Mucosa of gallbladder (tissue), 1 donor: ENCODE results near the gene ZNF776. TPM values are rescaled to one million over a fixed set of nuclear protein-coding genes. Genes with fewer than 3 reads are reported as not detected.
"Not testable (repeated sequence)": the region's sequence is repeated elsewhere in the genome, so short reads cannot be mapped to it uniquely, and the experiment has no call there.

Experiments
- DNase-seq: peaks from one replicate; pipeline ENCODE4 v3.0.0-alpha.2; 2020; ENCODE audit warnings: low spot score
- total RNA-seq: library from RNA; stranded (reverse); gene quantifications from one replicate; pipeline ENCODE4 v1.2.1, GENCODE V29; 2021
- donor health status: DM: no; HTN: no; CAD: no.

The ZNF776 gene
- total RNA-seq, 1 donor from 2014 or later = 21.6 TPM

- DNase-seq = no peak
Measured at GRCh38 chr19:57778336-57778735, 31.7 kb downstream of the ZNF776 start.

DNA sequence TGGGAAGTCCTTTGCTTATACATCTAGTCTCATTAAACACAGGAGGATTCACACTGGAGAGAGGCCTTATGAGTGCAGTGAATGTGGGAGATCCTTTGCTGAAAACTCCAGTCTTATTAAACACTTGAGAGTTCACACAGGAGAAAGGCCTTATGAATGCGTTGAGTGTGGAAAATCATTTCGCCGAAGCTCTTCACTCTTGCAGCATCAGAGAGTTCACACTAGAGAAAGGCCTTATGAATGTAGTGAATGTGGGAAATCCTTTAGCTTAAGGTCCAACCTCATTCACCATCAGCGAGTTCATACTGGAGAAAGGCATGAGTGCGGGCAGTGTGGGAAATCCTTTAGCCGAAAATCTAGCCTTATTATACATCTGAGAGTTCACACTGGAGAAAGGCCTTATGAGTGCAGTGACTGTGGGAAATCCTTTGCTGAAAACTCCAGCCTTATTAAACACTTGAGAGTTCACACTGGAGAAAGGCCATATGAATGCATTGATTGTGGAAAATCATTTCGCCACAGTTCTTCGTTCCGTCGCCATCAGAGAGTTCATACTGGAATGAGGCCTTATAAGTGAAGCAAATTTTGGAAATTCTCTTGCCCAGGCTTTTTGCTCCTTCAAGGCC is 32.7 kb downstream of the ZNF776 start:
- no peak for DNase-seq

DNA sequence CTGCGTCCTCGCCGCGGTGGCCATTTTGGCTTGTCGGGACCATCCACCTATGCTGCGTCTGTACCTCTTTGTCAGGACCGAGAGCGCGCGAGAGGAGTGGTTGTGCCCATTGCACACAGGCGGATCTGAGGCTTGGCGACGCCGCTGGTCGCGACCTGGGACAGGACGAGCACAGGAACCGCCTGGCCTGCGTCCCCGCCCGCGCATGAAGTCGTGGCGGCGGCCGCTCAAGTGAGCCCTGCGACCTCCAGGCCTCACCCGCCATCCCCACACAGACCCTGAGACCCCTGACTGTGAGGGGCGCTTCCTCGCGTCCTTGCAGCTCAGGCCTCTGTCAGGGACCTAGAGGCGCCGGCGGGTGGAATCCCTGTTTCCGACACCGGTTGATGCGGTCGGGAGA is 39.7 kb downstream of the ZNF776 start:
- no peak for DNase-seq

DNA sequence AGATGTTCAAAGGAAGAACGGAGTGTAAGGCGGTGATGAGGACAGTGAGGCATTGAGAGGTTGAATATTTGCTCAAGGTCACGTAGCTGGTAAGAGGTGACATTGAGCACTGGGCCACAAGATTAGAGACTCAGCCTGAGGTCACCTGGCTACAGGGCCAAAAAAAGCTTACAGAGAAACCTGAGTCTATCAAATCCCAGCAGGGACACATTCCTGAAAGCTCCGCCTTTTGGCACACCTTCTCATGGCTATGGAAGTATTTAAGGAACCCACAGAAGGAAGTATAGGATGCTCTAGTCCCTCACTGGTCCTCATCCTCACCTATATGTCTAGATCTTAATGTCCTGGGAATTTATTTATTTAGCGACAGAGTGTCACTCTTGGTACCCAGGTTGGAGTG is 40.3 kb downstream of the ZNF776 start:
- no peak for DNase-seq

DNA sequence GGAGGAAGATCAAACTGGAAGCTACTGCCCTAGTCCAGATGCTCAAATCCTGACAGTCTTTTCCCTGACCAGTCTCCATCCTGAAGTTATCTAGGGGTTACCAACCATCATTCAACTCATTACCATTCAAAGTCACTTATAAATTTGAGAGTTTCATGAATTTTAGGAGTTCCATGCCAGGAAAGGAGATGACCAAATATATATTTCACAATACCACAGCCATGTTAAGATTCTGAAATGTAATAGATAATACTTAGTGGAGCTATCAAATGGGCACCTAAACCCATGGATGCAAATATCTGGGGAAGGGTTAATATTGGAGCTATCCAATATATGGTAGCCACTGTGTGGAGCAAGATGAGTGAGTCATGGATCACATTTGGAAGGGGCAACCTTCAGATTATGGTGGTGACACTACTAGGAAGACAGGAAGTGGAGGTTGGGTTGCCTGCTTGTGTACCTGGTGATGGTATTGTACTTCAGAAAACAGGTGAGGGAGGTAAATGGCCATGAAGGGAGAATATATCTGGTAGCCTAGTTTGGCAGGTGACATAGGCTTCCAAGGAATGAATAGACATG is 41.6 kb downstream of the ZNF776 start:
- DNase-seq = no peak

DNA sequence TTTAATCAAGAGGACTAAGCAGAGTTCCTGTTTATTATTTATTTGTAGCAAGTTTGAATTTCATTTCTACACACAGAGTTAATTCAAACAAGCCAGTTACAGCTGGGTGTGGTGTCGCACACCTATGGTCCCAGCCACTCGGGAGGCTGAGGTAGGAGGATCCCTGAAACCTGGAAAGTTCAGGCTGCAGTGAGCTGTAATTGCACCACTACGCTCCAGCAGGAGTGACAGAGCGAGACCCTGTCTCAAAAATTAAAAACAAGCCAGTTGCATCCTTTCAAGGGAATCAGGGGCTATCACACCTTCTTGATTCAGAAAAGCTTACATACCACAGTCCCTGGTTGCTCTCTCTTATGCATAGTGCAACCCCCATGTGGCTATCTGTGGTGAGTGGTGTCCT is 42.7 kb downstream of the ZNF776 start:
- DNase-seq = no peak

DNA sequence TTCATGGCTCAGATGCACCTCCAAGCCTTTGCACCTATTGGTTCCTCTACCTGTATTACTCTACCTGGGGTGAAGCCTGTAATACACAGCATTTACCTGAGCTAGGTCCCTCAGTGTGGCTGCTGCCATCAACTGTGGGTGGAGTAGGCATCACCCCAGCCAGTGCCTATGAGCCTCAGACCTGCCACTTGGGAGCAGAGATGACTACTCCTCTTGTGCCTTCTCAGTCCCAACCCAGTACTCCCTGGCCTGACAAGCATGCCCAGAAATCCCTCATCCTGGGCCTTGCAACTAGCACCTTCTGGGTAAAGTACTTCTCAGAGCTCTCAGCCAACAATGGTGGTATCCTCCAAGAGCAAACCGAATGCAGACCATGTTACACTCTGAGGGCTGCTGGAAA is 50.0 kb downstream of the ZNF776 start:
- DNase-seq = not testable (repeated sequence)

GRCh38 chr19:57800696-57801095 is 54.1 kb downstream of the ZNF776 start:
- DNase-seq = no peak

DNA sequence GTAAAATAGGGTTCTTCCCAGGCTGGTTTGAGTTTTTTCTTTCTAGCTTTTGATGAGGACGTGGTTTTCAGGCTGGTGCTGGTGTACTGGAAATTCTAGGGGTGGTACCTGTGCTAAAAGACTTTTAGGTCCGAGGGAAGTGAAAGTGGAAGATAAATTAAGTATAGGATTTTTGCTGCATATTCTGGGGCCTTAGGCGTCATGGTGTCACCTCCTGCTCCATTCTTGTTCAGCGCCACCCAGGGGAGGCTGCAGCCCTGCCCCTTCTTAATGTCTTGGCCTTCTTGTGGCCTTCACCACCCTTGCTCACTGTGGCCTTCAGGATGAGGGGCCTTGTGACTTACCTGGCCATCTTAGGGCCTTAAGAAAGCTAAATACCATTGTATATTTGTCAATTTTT is 55.7 kb downstream of the ZNF776 start:
- DNase-seq = no peak

- DNase-seq = no peak
Measured at GRCh38 chr19:57803265-57803593, 56.6 kb downstream of the ZNF776 start.

DNA sequence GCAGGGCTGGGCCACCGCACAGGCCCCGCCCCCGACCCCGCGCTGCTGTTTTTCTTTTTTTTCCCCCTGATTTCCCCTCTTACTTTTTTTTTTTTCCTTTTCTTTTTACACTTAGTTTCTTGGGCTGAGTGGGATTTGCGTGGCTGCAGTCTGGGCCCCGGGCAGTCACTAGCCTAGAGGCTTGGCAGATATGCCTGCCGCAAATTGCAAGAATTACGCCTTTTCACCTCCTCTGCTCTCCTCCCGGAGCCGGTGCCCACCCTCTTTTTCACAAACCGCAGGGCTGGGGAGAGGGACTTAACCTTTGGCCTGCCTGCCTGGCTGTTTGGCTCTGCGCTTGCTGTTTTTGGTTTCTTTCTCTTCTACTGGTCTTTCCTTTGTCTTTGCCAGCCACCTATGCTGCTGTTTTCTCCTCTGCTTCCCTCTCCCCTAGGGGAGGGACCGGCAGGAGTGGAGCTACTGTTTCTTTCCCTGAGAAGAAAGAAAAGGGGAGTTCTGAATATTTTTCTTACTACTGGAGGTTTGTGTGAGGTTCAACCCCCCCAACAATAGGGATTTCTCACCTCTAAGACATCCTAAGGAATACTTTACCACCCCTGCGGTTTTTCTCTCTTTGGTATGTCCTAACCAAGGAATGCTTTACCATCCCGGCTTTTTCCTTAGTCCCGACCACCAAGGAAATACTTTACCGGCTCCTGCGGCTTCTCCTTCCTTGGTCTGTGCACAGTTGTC is 57.1 kb downstream of the ZNF776 start:
- DNase-seq = no peak

- no peak for DNase-seq
Measured at GRCh38 chr19:57807541-57807940, 60.9 kb downstream of the ZNF776 start.

Other genes starting within 250 kb of the ZNF776 start
- gene ZNF773, start 246.9 kb upstream of the ZNF776 start, total RNA-seq = 9.9 TPM
- 8.0 TPM for gene ZNF549, start 219.5 kb upstream of the ZNF776 start, total RNA-seq
- 15.1 TPM for gene ZNF550, start 187.0 kb upstream of the ZNF776 start, total RNA-seq
- 7.1 TPM for gene ZNF416, start 167.9 kb upstream of the ZNF776 start, total RNA-seq
- gene ZIK1, start 162.7 kb upstream of the ZNF776 start, total RNA-seq = 7.6 TPM
- 5.1 TPM for gene ZNF530, start 146.9 kb upstream of the ZNF776 start, total RNA-seq
- gene ZNF134, start 132.6 kb upstream of the ZNF776 start, total RNA-seq = 19.0 TPM
- 19.6 TPM for gene ZNF211, start 113.6 kb upstream of the ZNF776 start, total RNA-seq
- not detected for gene ZSCAN4, start 77.9 kb upstream of the ZNF776 start, total RNA-seq
- gene ZNF551, start 64.8 kb upstream of the ZNF776 start, total RNA-seq = 5.3 TPM
- gene ZNF154, start 37.6 kb upstream of the ZNF776 start, total RNA-seq = 11.7 TPM
- 14.9 TPM for gene ZNF671, start 19.2 kb upstream of the ZNF776 start, total RNA-seq
- gene ZNF586, start 22.9 kb downstream of the ZNF776 start, total RNA-seq = 20.2 TPM
- 47.0 TPM for gene ZNF552, start 68.1 kb downstream of the ZNF776 start, total RNA-seq
- 15.9 TPM for gene ZNF587B, start 83.5 kb downstream of the ZNF776 start, total RNA-seq
- 60.0 TPM for gene ZNF587, start 103.0 kb downstream of the ZNF776 start, total RNA-seq
- 23.6 TPM for gene ZNF814, start 142.2 kb downstream of the ZNF776 start, total RNA-seq
- 31.0 TPM for gene ZNF417, start 169.8 kb downstream of the ZNF776 start, total RNA-seq
- gene ZNF418, start 188.6 kb downstream of the ZNF776 start, total RNA-seq = 14.1 TPM
- gene ZNF256, start 200.9 kb downstream of the ZNF776 start, total RNA-seq = 5.7 TPM
- gene C19orf18, start 227.7 kb downstream of the ZNF776 start, total RNA-seq = 0.60 TPM